DOHH2 (cell line): Measurements from ENCODE around the gene PPP1R27.

Experiments used
- H3F3A ChIP-seq: fragments of 200-600 bp; sonication (generic), shearing (Covaris generic); 2 replicates; pipeline ENCODE4 v1.6.0; 2016; ENCODE audit warnings: antibody characterized with exemption, mild to moderate bottlenecking; ENCODE audit not compliant: control insufficient read depth, insufficient read depth
- H3K27ac ChIP-seq: fragments of 200-600 bp; sonication (generic); 2 replicates; pipeline ENCODE4 v1.5.1; 2014; ENCODE audit warnings: low read depth, mild to moderate bottlenecking, low read length, moderate library complexity
- H3K27me3 ChIP-seq: fragments of 200-600 bp; sonication (generic); 2 replicates; pipeline ENCODE4 v1.6.1; 2014; ENCODE audit warnings: mild to moderate bottlenecking, low read length, mixed read lengths; ENCODE audit not compliant: control insufficient read depth
- H3K36me3 ChIP-seq: fragments of 200-600 bp; sonication (generic); 2 replicates; pipeline ENCODE4 v1.6.1; 2014; ENCODE audit warnings: mild to moderate bottlenecking, low read length, moderate library complexity, mixed read lengths; ENCODE audit not compliant: control insufficient read depth
- H3K4me1 ChIP-seq: fragments of 200-600 bp; sonication (generic); 2 replicates; pipeline ENCODE4 v1.6.1; 2014; ENCODE audit warnings: mild to moderate bottlenecking, low read length, mixed read lengths; ENCODE audit not compliant: control insufficient read depth
- H3K4me2 ChIP-seq: fragments of 200-600 bp; sonication (generic); 2 replicates; pipeline ENCODE4 v1.6.0; 2014; ENCODE audit warnings: mild to moderate bottlenecking, low read length, moderate library complexity
- H3K4me3 ChIP-seq: fragments of 200-600 bp; sonication (generic); 2 replicates; pipeline ENCODE4 v1.5.1; 2014; ENCODE audit warnings: mild to moderate bottlenecking, low read length, mixed read lengths
- H3K79me2 ChIP-seq: fragments of 200-600 bp; sonication (generic); 2 replicates; pipeline ENCODE4 v1.6.1; 2014; ENCODE audit warnings: mild to moderate bottlenecking, low read length, mixed read lengths; ENCODE audit not compliant: control insufficient read depth
- H3K9me2 ChIP-seq: fragments of 200-600 bp; sonication (generic); replicated peaks from 2 replicates; pipeline ENCODE4 v1.6.1; 2014; ENCODE audit warnings: mild to moderate bottlenecking, low read length, mixed read lengths; ENCODE audit not compliant: control insufficient read depth
- H3K9me3 ChIP-seq: fragments of 200-600 bp; sonication (generic); 2 replicates; pipeline ENCODE4 v1.6.1; 2014; ENCODE audit warnings: antibody characterized with exemption, low read length, mixed read lengths; ENCODE audit not compliant: control insufficient read depth, insufficient read depth
- H4K20me1 ChIP-seq: fragments of 200-600 bp; sonication (generic); 2 replicates; pipeline ENCODE4 v1.6.0; 2014; ENCODE audit warnings: low read depth, mild to moderate bottlenecking, antibody characterized with exemption, low read length, moderate library complexity; ENCODE audit not compliant: control insufficient read depth, insufficient read depth
- CTCF ChIP-seq: fragments of 200-600 bp; sonication (generic); IDR thresholded peaks from one replicate; pipeline ENCODE4 v1.5.1; 2014; ENCODE audit warnings: antibody characterized with exemption, mild to moderate bottlenecking, low read depth, low read length; ENCODE audit not compliant: poor library complexity, severe bottlenecking
- EZH2phosphoT487 ChIP-seq: fragments of 200-600 bp; sonication (generic); IDR thresholded peaks from 2 replicates; pipeline ENCODE4 v1.6.1; 2017; ENCODE audit warnings: borderline replicate concordance, mild to moderate bottlenecking, antibody characterized with exemption, low read length, moderate library complexity, mixed read lengths

Gene PPP1R27

GRCh38 chr17:81794509-81794908 is 40.3 kb downstream of the PPP1R27 start:
- Histone ChIP-seq H3K27me3 (no peaks in the 10 kb centered on the region), H3K36me3 (no peaks in the 10 kb centered on the region)
- TF ChIP-seq EZH2phosphoT487: no peak
- TF ChIP-seq CTCF: no peak

GRCh38 chr17:81794074-81794476 is 40.8 kb downstream of the PPP1R27 start:
- Histone ChIP-seq H3K4me1 (no peaks in the 10 kb centered on the region), H3K27me3 (no peaks in the 10 kb centered on the region), H3K4me2 (no peak overlapping the region), H4K20me1 (no peaks in the 10 kb centered on the region), H3K36me3 (no peaks in the 10 kb centered on the region), H3F3A (no peaks in the 10 kb centered on the region), H3K79me2 (no peaks in the 10 kb centered on the region), H3K9me2 (no peaks in the 10 kb centered on the region), H3K9me3 (peaks cover 6% of the 10 kb centered on the region; the same call in 1 of the 2 replicates), H3K27ac (no peak overlapping the region), H3K4me3 (no peak overlapping the region)
- no peak for TF ChIP-seq CTCF
- no peak for TF ChIP-seq EZH2phosphoT487

More at GRCh38 chr17:81794509-81794908, 40.3 kb downstream of the PPP1R27 start:
- no peak overlapping the region for H3K4me3 ChIP-seq
- H3K79me2 ChIP-seq: no peaks in the 10 kb centered on the region
- H3F3A ChIP-seq: no peaks in the 10 kb centered on the region
- no peaks in the 10 kb centered on the region for H3K9me2 ChIP-seq
- peaks cover 6% of the 10 kb centered on the region; the same call in 1 of the 2 replicates for H3K9me3 ChIP-seq
- no peaks in the 10 kb centered on the region for H4K20me1 ChIP-seq
- H3K27ac ChIP-seq: no peak overlapping the region
- no peaks in the 10 kb centered on the region for H3K4me1 ChIP-seq
- no peak overlapping the region for H3K4me2 ChIP-seq

- TF ChIP-seq CTCF (no peak), EZH2phosphoT487 (no peak)
- Histone ChIP-seq H3K9me3 (peaks cover 6% of the 10 kb centered on the region; the same call in 1 of the 2 replicates), H3K4me2 (no peak overlapping the region), H3K4me3 (no peak overlapping the region), H3K27ac (no peak overlapping the region), H3K4me1 (no peaks in the 10 kb centered on the region), H3K79me2 (no peaks in the 10 kb centered on the region), H3K36me3 (no peaks in the 10 kb centered on the region), H3K9me2 (no peaks in the 10 kb centered on the region), H4K20me1 (no peaks in the 10 kb centered on the region), H3K27me3 (no peaks in the 10 kb centered on the region), H3F3A (no peaks in the 10 kb centered on the region)
These were observed 41.9 kb downstream of the PPP1R27 start for GRCh38 chr17:81792675-81793615.
